Ascending aorta (tissue), 2 donors: ENCODE data around the gene PDGFA. TPM values are rescaled to one million over a fixed set of nuclear protein-coding genes. Genes with fewer than 3 reads are reported as not detected.

ENCODE experiments used
- DNase-seq, 2 donors: peaks; one replicate each; pipeline ENCODE4 v3.0.0-alpha.2; 2019; ENCODE audit warnings: low spot score in 2 of 2
- H3K27ac ChIP-seq, 2 donors: fragments of 200-600 bp; sonication (generic); one replicate each; pipeline ENCODE4 v1.5.1; 2016 to 2017; ENCODE audit warnings: mild to moderate bottlenecking in 1 of 2
- H3K27me3 ChIP-seq: fragments of 200-600 bp; sonication (generic); one replicate; pipeline ENCODE4 v1.5.1; 2017
- H3K36me3 ChIP-seq, 2 donors: fragments of 200-600 bp; sonication (generic); one replicate each; pipeline ENCODE4 v1.5.1; 2016
- H3K4me1 ChIP-seq, 2 donors: fragments of 200-600 bp; sonication (generic); one replicate each; pipeline ENCODE4 v1.5.1; 2016 to 2017; ENCODE audit warnings: mild to moderate bottlenecking in 1 of 2
- H3K4me3 ChIP-seq, 2 donors: fragments of 200-600 bp; sonication (generic); one replicate each; pipeline ENCODE4 v1.5.1; 2016 to 2017; ENCODE audit warnings: mild to moderate bottlenecking in 1 of 2
- H3K9me3 ChIP-seq, 2 donors: fragments of 200-600 bp; sonication (generic); one replicate each; pipeline ENCODE4 v1.5.1; 2016
- CTCF ChIP-seq, 3 experiments: fragments of 200-600 bp in 2 of 3; fragments of 450-650 bp in 1 of 3; sonication (generic) in 2 of 3; IDR thresholded peaks; one replicate each; pipeline ENCODE4 v1.5.1; 2016 to 2019; ENCODE audit warnings: antibody characterized with exemption in 3 of 3, mild to moderate bottlenecking in 1 of 3, moderate library complexity in 1 of 3
- intact Hi-C: fragments of 100-400 bp; cut with DNase I; formaldehyde crosslinking; loops from one replicate; pipeline ENCODE4 v1.15.1; 2023
- total RNA-seq: library from RNA; depleted of rRNA; stranded (reverse); fragments of >200 nt; gene quantifications from one replicate; pipeline ENCODE4 v1.1.0, GENCODE V29; 2016

Gene PDGFA
- total RNA-seq, 1 donor from 2014 or later: 349 TPM

- Histone ChIP-seq H3K4me3 (no peak overlapping the region), H3K4me1 (peaks cover 8 to 17% of the 10 kb centered on the region in 2 donors), H3K9me3 (no peaks in the 10 kb centered on the region), H3K27me3 (no peaks in the 10 kb centered on the region), H3K36me3 (no peaks in the 10 kb centered on the region), H3K27ac (peak overlapping the region; percentile 59 to 61)
- intact Hi-C loops: no loop called here
- TF ChIP-seq CTCF (IDR thresholded peaks at IDR 0.05): no peak
- no peak for DNase-seq
Observed at GRCh38 chr7:469563-469961, 50.1 kb downstream of the PDGFA start.

- peak in 1 of 2 donors; percentile 78 for DNase-seq
Observed at GRCh38 chr7:468681-469562, 50.7 kb downstream of the PDGFA start.

GRCh38 chr7:467856-468545 is 51.6 kb downstream of the PDGFA start:
- no peak for DNase-seq

More at GRCh38 chr7:468681-469562, 50.7 kb downstream of the PDGFA start:
- no peaks in the 10 kb centered on the region for H3K36me3 ChIP-seq
- H3K27ac ChIP-seq: peak overlapping the region; percentile 59 to 61
- TF ChIP-seq CTCF (IDR thresholded peaks at IDR 0.05): no peak
- H3K4me1 ChIP-seq: peaks cover 8 to 17% of the 10 kb centered on the region in 2 donors
- H3K4me3 ChIP-seq: no peak overlapping the region
- no peaks in the 10 kb centered on the region for H3K27me3 ChIP-seq
- H3K9me3 ChIP-seq: no peaks in the 10 kb centered on the region
- intact Hi-C loops: no loop called here

GRCh38 chr7:467393-467828 is 52.2 kb downstream of the PDGFA start:
- Histone ChIP-seq H3K4me1 (peaks cover 7 to 17% of the 10 kb centered on the region in 2 donors), H3K27me3 (no peaks in the 10 kb centered on the region), H3K9me3 (no peaks in the 10 kb centered on the region), H3K4me3 (no peak overlapping the region), H3K27ac (no peak overlapping the region), H3K36me3 (no peaks in the 10 kb centered on the region)
- DNase-seq: no peak
- TF ChIP-seq CTCF (IDR thresholded peaks at IDR 0.05): no peak
- intact Hi-C loops: no loop called here

More at GRCh38 chr7:467856-468545, 51.6 kb downstream of the PDGFA start:
- peak overlapping the region in 1 of 2 donors; percentile 61 for H3K27ac ChIP-seq
- intact Hi-C loops: no loop called here
- peaks cover 8 to 17% of the 10 kb centered on the region in 2 donors for H3K4me1 ChIP-seq
- TF ChIP-seq CTCF (IDR thresholded peaks at IDR 0.05): no peak
- H3K27me3 ChIP-seq: no peaks in the 10 kb centered on the region
- no peaks in the 10 kb centered on the region for H3K9me3 ChIP-seq
- no peaks in the 10 kb centered on the region for H3K36me3 ChIP-seq
- H3K4me3 ChIP-seq: no peak overlapping the region

GRCh38 chr7:466465-467191 is 53.0 kb downstream of the PDGFA start:
- peaks cover 3 to 12% of the 10 kb centered on the region in 2 donors for H3K4me1 ChIP-seq
- no peak for DNase-seq

More at GRCh38 chr7:466465-467191, 53.0 kb downstream of the PDGFA start:
- H3K36me3 ChIP-seq: no peaks in the 10 kb centered on the region
- H3K27ac ChIP-seq: no peak overlapping the region
- H3K27me3 ChIP-seq: no peaks in the 10 kb centered on the region
- H3K9me3 ChIP-seq: no peaks in the 10 kb centered on the region
- no peak overlapping the region for H3K4me3 ChIP-seq
- intact Hi-C loops: no loop called here
- no peak for TF ChIP-seq CTCF (IDR thresholded peaks at IDR 0.05)
